Endothelial cell of umbilical vein (primary cell): Measurements from ENCODE around the gene KLHDC1. TPM values are rescaled to one million over a fixed set of nuclear protein-coding genes. Genes with fewer than 3 reads are reported as not detected.

Experiments used
- BruUV-seq: library from RNA; stranded (reverse); fragments of 400-500 nt; replicated peaks from 2 replicates; lab custom pipeline; 2021; lab: Mats Ljungman, UMichigan
- CTCF ChIA-PET: fragments of 300-600, 350-600 bp; sonication (Branson Sonifier 250); formaldehyde crosslinking; loops from one replicate; lab custom pipeline; 2021; ENCODE audit warnings: antibody characterized with exemption, inconsistent platforms; lab: Charles Lee
- POLR2A ChIA-PET: fragments of 300-600, 350-600 bp; sonication (Branson Sonifier 250); formaldehyde crosslinking; loops from one replicate; lab custom pipeline; 2021; ENCODE audit warnings: antibody characterized with exemption, inconsistent platforms; lab: Charles Lee
- DNase-seq: peaks from one replicate; pipeline ENCODE4 v3.0.0-alpha.2; 2011; ENCODE audit warnings: low read depth, low spot score
- FAIRE-seq: peaks from 2 replicates; lab custom pipeline; 2011; peaks lifted over from hg19 to GRCh38; lab: Jason Lieb, UNC
- H2AFZ ChIP-seq: 2 replicates; pipeline ENCODE4 v1.6.0; 2012; ENCODE audit warnings: low read depth, low read length, control low read depth, inconsistent platforms
- H3K27ac ChIP-seq: 2 replicates; pipeline ENCODE4 v1.5.1; 2011; ENCODE audit warnings: low read depth, mild to moderate bottlenecking, control low read depth, low read length, moderate library complexity; ENCODE audit not compliant: insufficient read depth
- H3K27me3 ChIP-seq, 2 experiments: 2 replicates each; pipeline versions ENCODE4 v1.6.0 to v1.6.1; 2011; ENCODE audit warnings: low read length in 2 of 2, mixed read lengths in 1 of 2; ENCODE audit not compliant: control insufficient read depth in 2 of 2, insufficient read depth in 2 of 2
- H3K36me3 ChIP-seq, 2 experiments: 2 replicates in 1 of 2; 3 replicates in 1 of 2; pipeline ENCODE4 v1.5.1; 2011; ENCODE audit warnings: low read length in 2 of 2, mild to moderate bottlenecking in 1 of 2, moderate library complexity in 1 of 2; ENCODE audit not compliant: control insufficient read depth in 2 of 2, insufficient read depth in 2 of 2; ENCODE audit errors: extremely low read depth in 1 of 2
- H3K4me1 ChIP-seq: 3 replicates; pipeline ENCODE4 v1.5.1; 2011; ENCODE audit warnings: mild to moderate bottlenecking, low read length; ENCODE audit not compliant: control insufficient read depth, insufficient read depth; ENCODE audit errors: extremely low read depth
- H3K4me2 ChIP-seq: 2 replicates; pipeline ENCODE4 v1.6.1; 2011; ENCODE audit warnings: low read length, control low read depth, mixed read lengths; ENCODE audit not compliant: insufficient read depth
- H3K4me3 ChIP-seq, 3 experiments: fragments of 200-600 bp in 1 of 3; sonication (generic), shearing (Covaris generic) in 1 of 3; replicated peaks in 1 of 3; 2 replicates each; pipeline ENCODE4 v1.5.1; 2011 to 2016; ENCODE audit warnings: control low read depth in 3 of 3, low read length in 3 of 3, mild to moderate bottlenecking in 2 of 3, inconsistent platforms in 1 of 3, low read depth in 1 of 3, moderate library complexity in 1 of 3; ENCODE audit not compliant: insufficient read depth in 1 of 3
- H3K79me2 ChIP-seq: 2 replicates; pipeline ENCODE4 v1.6.0; 2012; ENCODE audit warnings: low read length, inconsistent platforms; ENCODE audit not compliant: control insufficient read depth, insufficient read depth
- H3K9ac ChIP-seq: replicated peaks from 2 replicates; pipeline ENCODE3; 2011; ENCODE audit warnings: low read length, control low read depth; ENCODE audit not compliant: insufficient read depth; ENCODE audit errors: extremely low read depth
- H3K9me1 ChIP-seq: replicated peaks from 3 replicates; pipeline ENCODE4 v1.6.0; 2011; ENCODE audit warnings: mild to moderate bottlenecking, low read length; ENCODE audit not compliant: control insufficient read depth, insufficient read depth; ENCODE audit errors: extremely low read depth
- H3K9me3 ChIP-seq: replicated peaks from 2 replicates; pipeline ENCODE4 v1.5.1; 2012; ENCODE audit warnings: low read length, inconsistent platforms; ENCODE audit not compliant: control insufficient read depth, insufficient read depth
- H4K20me1 ChIP-seq: replicated peaks from 2 replicates; pipeline ENCODE3; 2011; ENCODE audit warnings: mild to moderate bottlenecking, low read length; ENCODE audit not compliant: control insufficient read depth, insufficient read depth; ENCODE audit errors: extremely low read depth
- CTCF ChIP-seq, 2 donors: IDR thresholded peaks; 1 replicate in 1 of 2; 2 replicates in 1 of 2; pipeline ENCODE4 v1.5.1; 2011; ENCODE audit warnings: low read length in 2 of 2, mild to moderate bottlenecking in 2 of 2, moderate library complexity in 2 of 2, control low read depth in 1 of 2, inconsistent platforms in 1 of 2, low read depth in 1 of 2; ENCODE audit not compliant: insufficient read depth in 1 of 2; ENCODE audit errors: extremely low read depth in 1 of 2
- EZH2 ChIP-seq: IDR thresholded peaks from 2 replicates; pipeline ENCODE4 v1.6.1; 2012; ENCODE audit warnings: borderline replicate concordance, low read depth, mild to moderate bottlenecking, moderate library complexity, low read length, inconsistent platforms; ENCODE audit not compliant: severe bottlenecking
- FOS ChIP-seq: IDR thresholded peaks from 2 replicates; pipeline ENCODE4 v1.6.1; 2011; ENCODE audit warnings: mild to moderate bottlenecking, low read length, moderate library complexity, borderline replicate concordance; ENCODE audit not compliant: insufficient read depth
- GATA2 ChIP-seq: IDR thresholded peaks from 2 replicates; pipeline ENCODE4 v1.7.0; 2011; ENCODE audit warnings: low read depth, mild to moderate bottlenecking, moderate library complexity, mixed read lengths, low read length; ENCODE audit not compliant: insufficient read length, insufficient read depth
- JUN ChIP-seq: IDR thresholded peaks from 2 replicates; pipeline ENCODE4 v1.6.1; 2011; ENCODE audit warnings: borderline replicate concordance, low read depth; ENCODE audit not compliant: insufficient read length, insufficient read depth
- MAX ChIP-seq: IDR thresholded peaks from 2 replicates; pipeline ENCODE4 v1.6.1; 2011; ENCODE audit not compliant: insufficient read depth, insufficient read length
- MYC ChIP-seq: IDR thresholded peaks from one replicate; pipeline ENCODE4 v1.6.1; 2011; ENCODE audit warnings: mild to moderate bottlenecking, low read depth, low read length
- POLR2A ChIP-seq: IDR thresholded peaks from 2 replicates; pipeline ENCODE4 v1.6.1; 2012; ENCODE audit warnings: low read depth, mild to moderate bottlenecking, control low read depth, low read length
- POLR2AphosphoS5 ChIP-seq: IDR thresholded peaks from 2 replicates; pipeline ENCODE4 v1.6.1; 2012; ENCODE audit warnings: low read depth, mild to moderate bottlenecking, control low read depth, low read length, moderate library complexity; ENCODE audit not compliant: insufficient read depth
- dilution Hi-C: fragments of 300-500 bp; cut with MboI; formaldehyde crosslinking; loops from one replicate; pipeline ENCODE4 v1.15.0; 2019; ENCODE audit warnings: low sequenced_read_pairs; ENCODE audit not compliant: extremely low pct_ligation_motif_present
- intact Hi-C: fragments of 100-400 bp; cut with micrococcal nuclease; formaldehyde crosslinking; loops from one replicate; pipeline ENCODE4 v1.10.0; 2022
- polyA plus RNA-seq, 4 experiments: library from polyadenylated mRNA; depleted of rRNA in 3 of 4; stranded (reverse) in 3 of 4; unstranded in 1 of 4; fragments of >200 nt; gene quantifications; 2 replicates each; pipeline versions ENCODE4 v1.2.1 to v1.2.3, GENCODE V29; 2011 to 2012; ENCODE audit warnings: missing spikeins in 1 of 4
- total RNA-seq: library from RNA; stranded (reverse); gene quantifications from 2 replicates; pipeline ENCODE4 v1.2.3, GENCODE V29; 2021

KLHDC1 gene
- total and polyA plus RNA-seq, 2 donors (not counting 3 experiments of a cell fraction or from before 2014, with no cell fraction given), result 0.77 to 1.2 TPM

- Histone ChIP-seq H2AFZ (no peak overlapping the region), H3K4me3 (peak overlapping the region in 1 of 3 experiments; percentile 69), H3K27me3 (no peaks in the 10 kb centered on the region), H3K4me1 (peaks cover 16% of the 10 kb centered on the region), H3K4me2 (peak overlapping the region; percentile 82), H3K27ac (peak overlapping the region; percentile 86), H4K20me1 (no peaks in the 10 kb centered on the region), H3K79me2 (peaks cover 10% of the 10 kb centered on the region), H3K9me1 (no peaks in the 10 kb centered on the region), H3K9ac (peak overlapping the region; percentile 91), H3K36me3 (no peaks in the 10 kb centered on the region), H3K9me3 (no peaks in the 10 kb centered on the region)
- TF ChIP-seq GATA2, result no peak
- peak; percentile 45 for TF ChIP-seq POLR2A
- CTCF ChIA-PET, result interaction anchor here (3.6 kb wide), 1 partner anchor 135 kb away, joined by 49 read pairs; the partner anchor contains the start of gene DNAAF2
- FAIRE-seq (no peak), DNase-seq (no peak)
- POLR2A ChIA-PET, result interaction anchor here (2.4 kb wide), 1 partner anchor 149 kb away, joined by 11 read pairs; the partner anchor contains the start of genes MGAT2 and RPL36AL
- BruUV-seq, result no TSS peak
- intact Hi-C loops, result loop anchor here (5.0 kb wide), 1 partner anchor 763 kb away; the partner anchor contains the start of gene MAP4K5
- dilution Hi-C loops, result no loop called here
Measured at GRCh38 chr14:49769581-49770211, 76.8 kb downstream of the KLHDC1 start.

GRCh38 chr14:49770212-49770817 is 77.4 kb downstream of the KLHDC1 start:
- Histone ChIP-seq H2AFZ (no peak overlapping the region), H3K4me1 (peaks cover 16% of the 10 kb centered on the region), H3K36me3 (peaks cover 0 to 3% of the 10 kb centered on the region in 2 experiments), H3K4me3 (no peak overlapping the region), H3K27ac (no peak overlapping the region), H3K27me3 (no peaks in the 10 kb centered on the region), H3K79me2 (peaks cover 10% of the 10 kb centered on the region), H3K9me3 (no peaks in the 10 kb centered on the region), H3K9me1 (no peaks in the 10 kb centered on the region), H3K9ac (no peak overlapping the region), H4K20me1 (no peaks in the 10 kb centered on the region), H3K4me2 (no peak overlapping the region)
- intact Hi-C loops, result no loop called here
- no peak for TF ChIP-seq JUN
- no peak for TF ChIP-seq MAX
- TF ChIP-seq MYC, result no peak
- TF ChIP-seq FOS, result no peak
- TF ChIP-seq GATA2, result no peak
- TF ChIP-seq EZH2, result no peak
- no peak for TF ChIP-seq POLR2AphosphoS5
- no peak for TF ChIP-seq POLR2A
- no peak for TF ChIP-seq CTCF (IDR thresholded peaks at IDR 0.05; ENCODE audit: extremely low read depth in 1 of 2, insufficient read depth in 1 of 2, low read depth in 1 of 2, low read length in 2 of 2)
- DNase-seq (no peak), FAIRE-seq (no peak)
- BruUV-seq, result no TSS peak
- POLR2A ChIA-PET, result interaction anchor here (2.4 kb wide), 1 partner anchor 150 kb away, joined by 11 read pairs; the partner anchor contains the start of genes MGAT2 and RPL36AL
- dilution Hi-C loops, result no loop called here
- CTCF ChIA-PET, result interaction anchor here (2.2 to 3.6 kb wide), 2 partner anchors 136 kb away, joined by 11 to 49 read pairs; partner anchors contain the start of gene DNAAF2
